ENCODE data around the gene PRICKLE4. TPM values are rescaled to one million over a fixed set of nuclear protein-coding genes. Genes with fewer than 3 reads are reported as not detected.

PRICKLE4 gene
- total RNA-seq, 1 experiment from 2014 or later: 0.70 TPM

- no peak overlapping the region for H3K9ac ChIP-seq (ENCODE audit: extremely low read depth, insufficient read length, low read length)
- Mint-ChIP-seq H3K27ac (no peak overlapping the region), H3K4me1 (peaks cover 16 to 24% of the 10 kb centered on the region in 2 experiments), H3K4me3 (peak overlapping the region in 1 of 2 experiments; percentile 63; a peak in 4 of 5 replicates), H3K9me3 (no peaks in the 10 kb centered on the region; a peak in 3 of 5 replicates), H3K36me3 (ENCODE audit: insufficient read depth in 1 of 3, low read depth in 3 of 3) (peaks cover 11 to 17% (median 15%) of the 10 kb centered on the region in 3 experiments), H3K27me3 (ENCODE audit: low read depth) (peaks cover 57% of the 10 kb centered on the region)
- no peak overlapping the region for H2AK5ac ChIP-seq (ENCODE audit: insufficient read length, low read length)
- no peak overlapping the region for H4K5ac ChIP-seq (ENCODE audit: insufficient read length, low read depth, low read length)
- H3K14ac ChIP-seq (ENCODE audit: insufficient read depth, low read length): no peak overlapping the region
- no peak overlapping the region for H2BK12ac ChIP-seq (ENCODE audit: insufficient read length, low read depth, low read length)
- no peaks in the 10 kb centered on the region for H3K9me3 ChIP-seq (ENCODE audit: control insufficient read depth, low read depth, low read length)
- H3K4me2 ChIP-seq (ENCODE audit: insufficient read depth, insufficient read length, low read length): no peak overlapping the region
- peaks cover 9% of the 10 kb centered on the region for H3K23me2 ChIP-seq (ENCODE audit: insufficient read length, low read depth, low read length, poor library complexity, severe bottlenecking)
- H3K23ac ChIP-seq (ENCODE audit: insufficient read length, low read depth, low read length): no peak overlapping the region
- no peak overlapping the region for H2AFZ ChIP-seq (ENCODE audit: low read length)
- H2BK5ac ChIP-seq (ENCODE audit: insufficient read length, low read length): no peak overlapping the region
- H3K18ac ChIP-seq (ENCODE audit: insufficient read length, low read depth, low read length): no peak overlapping the region
- no peak overlapping the region for H2BK120ac ChIP-seq (ENCODE audit: low read depth, low read length, poor library complexity, severe bottlenecking)
- H3K27me3 ChIP-seq (ENCODE audit: insufficient read depth, low read length): peaks cover 17% of the 10 kb centered on the region; the same call in 1 of the 2 replicates
- no peak overlapping the region for H3K4ac ChIP-seq (ENCODE audit: low read depth, low read length)
- H4K91ac ChIP-seq (ENCODE audit: insufficient read length, low read depth, low read length): no peak overlapping the region
- H3T11ph ChIP-seq (ENCODE audit: low read length): no peak overlapping the region
- H3K79me2 ChIP-seq (ENCODE audit: insufficient read depth, low read length): peaks cover 2% of the 10 kb centered on the region; the same call in 1 of the 2 replicates
- TF ChIP-seq CTCF (conservative IDR thresholded peaks at IDR 0.05): no peak
- no peaks in the 10 kb centered on the region for H3K4me1 ChIP-seq (ENCODE audit: insufficient read depth, low read length)
- no peak overlapping the region for H3K27ac ChIP-seq (ENCODE audit: insufficient read length, low read depth, low read length)
- no peak for DNase-seq
- no peak overlapping the region for H2BK20ac ChIP-seq (ENCODE audit: low read depth, low read length, poor library complexity, severe bottlenecking)
- H4K20me1 ChIP-seq (ENCODE audit: control insufficient read depth, insufficient read depth, insufficient read length): no peaks in the 10 kb centered on the region
- WGBS (ENCODE audit: extremely low coverage, insufficient read length, low lambda C conversion rate): no CpG with 5 or more reads among the region's 11 CpGs
- no peak overlapping the region for H2BK15ac ChIP-seq (ENCODE audit: low read depth, low read length)
- H3K56ac ChIP-seq (ENCODE audit: insufficient read length, low read depth, low read length): no peak overlapping the region
- no peak overlapping the region for H4K8ac ChIP-seq (replicated peaks; ENCODE audit: insufficient read length, low read depth, low read length)
- no peaks in the 10 kb centered on the region for H3K79me1 ChIP-seq (ENCODE audit: insufficient read depth, low read depth, low read length, poor library complexity, severe bottlenecking)
Observed at GRCh38 chr6:41785254-41785653, 4.7 kb downstream of the PRICKLE4 start.
